WTC11 (cell line): ENCODE results near the gene PMF1. TPM values are rescaled to one million over a fixed set of nuclear protein-coding genes. Genes with fewer than 3 reads are reported as not detected.

ENCODE experiments used
- ATAC-seq: fragments of 200-7000 bp; cut with Tn5 transposase; 2 replicates; pipeline ENCODE4 v1.10.0; 2021; ENCODE audit warnings: mild to moderate bottlenecking, moderate library complexity
- CTCF ChIA-PET: fragments of 300-600 bp; sonication (Branson Sonifier 250); formaldehyde crosslinking; loops from one replicate; lab custom pipeline; 2021; ENCODE audit warnings: antibody characterized with exemption; lab: Charles Lee
- POLR2A ChIA-PET: fragments of 350-600 bp; sonication (Branson Sonifier 250); formaldehyde crosslinking; loops from one replicate; lab custom pipeline; 2021; ENCODE audit warnings: antibody characterized with exemption; lab: Charles Lee
- DNase-seq: peaks from one replicate; pipeline ENCODE4 v3.0.0; 2021; ENCODE audit warnings: low spot score
- H3K27ac Mint-ChIP-seq: 2 replicates; pipeline ENCODE4 v1.8.0; 2021; ENCODE audit warnings: mixed read lengths
- H3K27me3 Mint-ChIP-seq: 2 replicates; pipeline ENCODE4 v1.8.0; 2021; ENCODE audit warnings: low read depth, mild to moderate bottlenecking, moderate library complexity, mixed read lengths
- H3K36me3 Mint-ChIP-seq: 2 replicates; pipeline ENCODE4 v1.8.0; 2021; ENCODE audit warnings: mixed read lengths
- H3K4me1 Mint-ChIP-seq: 2 replicates; pipeline ENCODE4 v1.8.0; 2022; ENCODE audit warnings: mixed read lengths
- H3K4me3 Mint-ChIP-seq: 2 replicates; pipeline ENCODE4 v1.8.0; 2021; ENCODE audit warnings: mild to moderate bottlenecking, moderate library complexity, mixed read lengths
- H3K9me3 Mint-ChIP-seq: 2 replicates; pipeline ENCODE4 v1.8.0; 2021; ENCODE audit warnings: mixed read lengths
- NR3C1 ChIP-seq: sonication (generic); formaldehyde crosslinking; conservative IDR thresholded peaks from 2 replicates; pipeline ENCODE4 v1.8.1; 2023; ENCODE audit warnings: low read depth, mild to moderate bottlenecking, missing genetic modification reagents
- TEAD4 ChIP-seq: sonication (generic); formaldehyde crosslinking; IDR thresholded peaks from 2 replicates; pipeline ENCODE4 v1.8.0; 2022; ENCODE audit warnings: mild to moderate bottlenecking, missing genetic modification reagents
- ZNF232 ChIP-seq: sonication (generic); formaldehyde crosslinking; IDR thresholded peaks from 2 replicates; pipeline ENCODE4 v1.8.0; 2022; ENCODE audit warnings: mild to moderate bottlenecking, missing genetic modification reagents
- total RNA-seq: library from RNA; stranded (reverse); gene quantifications from 3 replicates; pipeline ENCODE4 v1.2.3, GENCODE V29; 2021
- TF ChIP-seq, protein P1 (sequence below): fragments of 250-450 bp; sonication (Bioruptor Pico); IDR thresholded peaks from 2 replicates; pipeline ENCODE4 v1.8.0; 2021; ENCODE audit warnings: mild to moderate bottlenecking
- TF ChIP-seq, protein P2 (sequence below): sonication (generic); formaldehyde crosslinking; IDR thresholded peaks from 2 replicates; pipeline ENCODE4 v1.8.1; 2023; ENCODE audit warnings: mild to moderate bottlenecking, missing genetic modification reagents, borderline replicate concordance
- TF ChIP-seq, protein P3 (sequence below): fragments of 250-450 bp; sonication (Bioruptor Pico); IDR thresholded peaks from 2 replicates; pipeline ENCODE4 v1.9.0; 2021; ENCODE audit warnings: mild to moderate bottlenecking
- TF ChIP-seq, protein P4 (sequence below): sonication (generic); formaldehyde crosslinking; IDR thresholded peaks from 2 replicates; pipeline ENCODE4 v1.8.0; 2022; ENCODE audit warnings: missing genetic modification reagents
- TF ChIP-seq, protein P5 (sequence below): sonication (generic); formaldehyde crosslinking; IDR thresholded peaks from 2 replicates; pipeline ENCODE4 v1.8.1; 2022; ENCODE audit warnings: mild to moderate bottlenecking, missing genetic modification reagents, moderate library complexity, borderline replicate concordance

PMF1 gene
- total RNA-seq, 1 experiment from 2014 or later = 129 TPM

DNA sequence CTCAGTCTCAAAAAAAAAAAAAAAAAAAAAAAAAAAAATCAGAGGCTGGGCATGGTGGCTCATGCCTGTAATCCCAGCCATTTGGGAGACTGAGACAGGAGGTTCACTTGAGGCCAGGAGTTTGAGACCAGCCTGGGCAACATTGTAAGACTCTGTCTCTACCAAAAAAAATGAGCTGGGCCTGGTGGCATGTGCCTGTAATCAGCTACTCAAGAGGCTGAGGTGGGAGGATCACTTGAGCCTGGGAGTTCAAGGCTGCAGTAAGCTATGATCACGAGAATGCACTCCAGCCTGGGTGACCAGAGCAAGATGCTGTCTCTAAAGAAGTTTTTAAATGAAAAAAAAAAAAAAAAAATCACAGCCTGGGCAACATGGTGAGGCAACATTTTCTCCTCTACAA, 49.1 kb upstream of the PMF1 start (continued):
- TF ChIP-seq, protein P1, sequence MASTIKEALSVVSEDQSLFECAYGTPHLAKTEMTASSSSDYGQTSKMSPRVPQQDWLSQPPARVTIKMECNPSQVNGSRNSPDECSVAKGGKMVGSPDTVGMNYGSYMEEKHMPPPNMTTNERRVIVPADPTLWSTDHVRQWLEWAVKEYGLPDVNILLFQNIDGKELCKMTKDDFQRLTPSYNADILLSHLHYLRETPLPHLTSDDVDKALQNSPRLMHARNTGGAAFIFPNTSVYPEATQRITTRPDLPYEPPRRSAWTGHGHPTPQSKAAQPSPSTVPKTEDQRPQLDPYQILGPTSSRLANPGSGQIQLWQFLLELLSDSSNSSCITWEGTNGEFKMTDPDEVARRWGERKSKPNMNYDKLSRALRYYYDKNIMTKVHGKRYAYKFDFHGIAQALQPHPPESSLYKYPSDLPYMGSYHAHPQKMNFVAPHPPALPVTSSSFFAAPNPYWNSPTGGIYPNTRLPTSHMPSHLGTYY (CRISPR knock-in tag) = no peak
- TF ChIP-seq, protein P2, sequence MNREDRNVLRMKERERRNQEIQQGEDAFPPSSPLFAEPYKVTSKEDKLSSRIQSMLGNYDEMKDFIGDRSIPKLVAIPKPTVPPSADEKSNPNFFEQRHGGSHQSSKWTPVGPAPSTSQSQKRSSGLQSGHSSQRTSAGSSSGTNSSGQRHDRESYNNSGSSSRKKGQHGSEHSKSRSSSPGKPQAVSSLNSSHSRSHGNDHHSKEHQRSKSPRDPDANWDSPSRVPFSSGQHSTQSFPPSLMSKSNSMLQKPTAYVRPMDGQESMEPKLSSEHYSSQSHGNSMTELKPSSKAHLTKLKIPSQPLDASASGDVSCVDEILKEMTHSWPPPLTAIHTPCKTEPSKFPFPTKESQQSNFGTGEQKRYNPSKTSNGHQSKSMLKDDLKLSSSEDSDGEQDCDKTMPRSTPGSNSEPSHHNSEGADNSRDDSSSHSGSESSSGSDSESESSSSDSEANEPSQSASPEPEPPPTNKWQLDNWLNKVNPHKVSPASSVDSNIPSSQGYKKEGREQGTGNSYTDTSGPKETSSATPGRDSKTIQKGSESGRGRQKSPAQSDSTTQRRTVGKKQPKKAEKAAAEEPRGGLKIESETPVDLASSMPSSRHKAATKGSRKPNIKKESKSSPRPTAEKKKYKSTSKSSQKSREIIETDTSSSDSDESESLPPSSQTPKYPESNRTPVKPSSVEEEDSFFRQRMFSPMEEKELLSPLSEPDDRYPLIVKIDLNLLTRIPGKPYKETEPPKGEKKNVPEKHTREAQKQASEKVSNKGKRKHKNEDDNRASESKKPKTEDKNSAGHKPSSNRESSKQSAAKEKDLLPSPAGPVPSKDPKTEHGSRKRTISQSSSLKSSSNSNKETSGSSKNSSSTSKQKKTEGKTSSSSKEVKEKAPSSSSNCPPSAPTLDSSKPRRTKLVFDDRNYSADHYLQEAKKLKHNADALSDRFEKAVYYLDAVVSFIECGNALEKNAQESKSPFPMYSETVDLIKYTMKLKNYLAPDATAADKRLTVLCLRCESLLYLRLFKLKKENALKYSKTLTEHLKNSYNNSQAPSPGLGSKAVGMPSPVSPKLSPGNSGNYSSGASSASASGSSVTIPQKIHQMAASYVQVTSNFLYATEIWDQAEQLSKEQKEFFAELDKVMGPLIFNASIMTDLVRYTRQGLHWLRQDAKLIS (CRISPR knock-in tag) = no peak
- TF ChIP-seq, protein P3, sequence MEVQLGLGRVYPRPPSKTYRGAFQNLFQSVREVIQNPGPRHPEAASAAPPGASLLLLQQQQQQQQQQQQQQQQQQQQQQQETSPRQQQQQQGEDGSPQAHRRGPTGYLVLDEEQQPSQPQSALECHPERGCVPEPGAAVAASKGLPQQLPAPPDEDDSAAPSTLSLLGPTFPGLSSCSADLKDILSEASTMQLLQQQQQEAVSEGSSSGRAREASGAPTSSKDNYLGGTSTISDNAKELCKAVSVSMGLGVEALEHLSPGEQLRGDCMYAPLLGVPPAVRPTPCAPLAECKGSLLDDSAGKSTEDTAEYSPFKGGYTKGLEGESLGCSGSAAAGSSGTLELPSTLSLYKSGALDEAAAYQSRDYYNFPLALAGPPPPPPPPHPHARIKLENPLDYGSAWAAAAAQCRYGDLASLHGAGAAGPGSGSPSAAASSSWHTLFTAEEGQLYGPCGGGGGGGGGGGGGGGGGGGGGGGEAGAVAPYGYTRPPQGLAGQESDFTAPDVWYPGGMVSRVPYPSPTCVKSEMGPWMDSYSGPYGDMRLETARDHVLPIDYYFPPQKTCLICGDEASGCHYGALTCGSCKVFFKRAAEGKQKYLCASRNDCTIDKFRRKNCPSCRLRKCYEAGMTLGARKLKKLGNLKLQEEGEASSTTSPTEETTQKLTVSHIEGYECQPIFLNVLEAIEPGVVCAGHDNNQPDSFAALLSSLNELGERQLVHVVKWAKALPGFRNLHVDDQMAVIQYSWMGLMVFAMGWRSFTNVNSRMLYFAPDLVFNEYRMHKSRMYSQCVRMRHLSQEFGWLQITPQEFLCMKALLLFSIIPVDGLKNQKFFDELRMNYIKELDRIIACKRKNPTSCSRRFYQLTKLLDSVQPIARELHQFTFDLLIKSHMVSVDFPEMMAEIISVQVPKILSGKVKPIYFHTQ (CRISPR knock-in tag) = no peak
- TF ChIP-seq, protein P4, sequence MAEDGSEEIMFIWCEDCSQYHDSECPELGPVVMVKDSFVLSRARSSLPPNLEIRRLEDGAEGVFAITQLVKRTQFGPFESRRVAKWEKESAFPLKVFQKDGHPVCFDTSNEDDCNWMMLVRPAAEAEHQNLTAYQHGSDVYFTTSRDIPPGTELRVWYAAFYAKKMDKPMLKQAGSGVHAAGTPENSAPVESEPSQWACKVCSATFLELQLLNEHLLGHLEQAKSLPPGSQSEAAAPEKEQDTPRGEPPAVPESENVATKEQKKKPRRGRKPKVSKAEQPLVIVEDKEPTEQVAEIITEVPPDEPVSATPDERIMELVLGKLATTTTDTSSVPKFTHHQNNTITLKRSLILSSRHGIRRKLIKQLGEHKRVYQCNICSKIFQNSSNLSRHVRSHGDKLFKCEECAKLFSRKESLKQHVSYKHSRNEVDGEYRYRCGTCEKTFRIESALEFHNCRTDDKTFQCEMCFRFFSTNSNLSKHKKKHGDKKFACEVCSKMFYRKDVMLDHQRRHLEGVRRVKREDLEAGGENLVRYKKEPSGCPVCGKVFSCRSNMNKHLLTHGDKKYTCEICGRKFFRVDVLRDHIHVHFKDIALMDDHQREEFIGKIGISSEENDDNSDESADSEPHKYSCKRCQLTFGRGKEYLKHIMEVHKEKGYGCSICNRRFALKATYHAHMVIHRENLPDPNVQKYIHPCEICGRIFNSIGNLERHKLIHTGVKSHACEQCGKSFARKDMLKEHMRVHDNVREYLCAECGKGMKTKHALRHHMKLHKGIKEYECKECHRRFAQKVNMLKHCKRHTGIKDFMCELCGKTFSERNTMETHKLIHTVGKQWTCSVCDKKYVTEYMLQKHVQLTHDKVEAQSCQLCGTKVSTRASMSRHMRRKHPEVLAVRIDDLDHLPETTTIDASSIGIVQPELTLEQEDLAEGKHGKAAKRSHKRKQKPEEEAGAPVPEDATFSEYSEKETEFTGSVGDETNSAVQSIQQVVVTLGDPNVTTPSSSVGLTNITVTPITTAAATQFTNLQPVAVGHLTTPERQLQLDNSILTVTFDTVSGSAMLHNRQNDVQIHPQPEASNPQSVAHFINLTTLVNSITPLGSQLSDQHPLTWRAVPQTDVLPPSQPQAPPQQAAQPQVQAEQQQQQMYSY (CRISPR knock-in tag) = no peak
- TF ChIP-seq TEAD4 (CRISPR knock-in tag) (no peak), ZNF232 (no peak), NR3C1 (no peak)

DNA sequence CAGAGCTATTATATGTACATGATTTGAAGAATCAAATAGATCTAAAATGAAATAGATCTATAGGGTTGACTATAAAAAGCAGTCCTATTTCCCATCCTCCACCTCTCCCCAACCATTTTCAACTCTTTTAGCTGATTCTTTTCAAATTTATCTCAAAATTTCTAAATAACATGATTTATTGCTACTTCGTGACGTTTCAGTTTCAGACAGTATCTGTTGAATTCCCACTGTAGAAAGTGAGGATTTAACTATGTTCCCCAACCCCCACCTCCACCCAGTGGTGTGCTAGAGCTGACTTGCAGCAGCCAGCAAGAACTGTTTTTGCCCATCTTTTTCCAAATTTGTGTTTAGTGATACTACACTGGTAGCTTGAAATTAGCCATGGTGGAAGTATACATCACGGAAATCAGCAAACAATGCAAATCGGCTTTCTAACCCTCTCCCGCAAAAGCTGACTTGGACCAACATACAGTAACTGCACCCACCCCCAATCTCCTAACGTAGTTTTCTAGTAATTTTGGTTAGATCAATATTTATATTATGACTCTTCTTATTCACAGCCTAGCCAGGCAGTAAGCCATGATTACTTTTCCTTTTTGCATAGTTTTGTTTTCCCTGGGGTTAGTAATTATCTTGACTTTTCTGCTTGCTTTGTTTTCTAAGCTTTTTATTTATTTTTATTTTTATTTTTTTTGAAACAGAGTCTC, 48.5 kb upstream of the PMF1 start:
- H3K27ac Mint-ChIP-seq = peak overlapping the region; percentile 7; the same call in 1 of the 2 replicates
- H3K4me1 Mint-ChIP-seq = peaks cover 25% of the 10 kb centered on the region
- POLR2A ChIA-PET = interaction anchor here (1.0 kb wide), 1 partner anchor 49 kb away, joined by 3 read pairs; the partner anchor contains the start of gene PMF1
- CTCF ChIA-PET = interaction anchor here (0.6 to 4.1 kb wide), 9 partner anchors 8 to 360 kb away, joined by 3 to 18 read pairs (median 4); no protein-coding TSS in a partner anchor
- ATAC-seq = no peak
- H3K36me3 Mint-ChIP-seq = 0 out of 2 replicates have a peak, but pooled peaks cover 4% of the 10 kb centered on the region
- H3K9me3 Mint-ChIP-seq = no peaks in the 10 kb centered on the region
- H3K27me3 Mint-ChIP-seq = no peaks in the 10 kb centered on the region
- H3K4me3 Mint-ChIP-seq = no peak overlapping the region
- TF ChIP-seq, protein P5, sequence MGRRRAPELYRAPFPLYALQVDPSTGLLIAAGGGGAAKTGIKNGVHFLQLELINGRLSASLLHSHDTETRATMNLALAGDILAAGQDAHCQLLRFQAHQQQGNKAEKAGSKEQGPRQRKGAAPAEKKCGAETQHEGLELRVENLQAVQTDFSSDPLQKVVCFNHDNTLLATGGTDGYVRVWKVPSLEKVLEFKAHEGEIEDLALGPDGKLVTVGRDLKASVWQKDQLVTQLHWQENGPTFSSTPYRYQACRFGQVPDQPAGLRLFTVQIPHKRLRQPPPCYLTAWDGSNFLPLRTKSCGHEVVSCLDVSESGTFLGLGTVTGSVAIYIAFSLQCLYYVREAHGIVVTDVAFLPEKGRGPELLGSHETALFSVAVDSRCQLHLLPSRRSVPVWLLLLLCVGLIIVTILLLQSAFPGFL = no peak
- TF ChIP-seq, all 79 proteins: peak for 0
- no peak for DNase-seq
